ENCODE measurements around the gene CBARP. TPM values are rescaled to one million over a fixed set of nuclear protein-coding genes. Genes with fewer than 3 reads are reported as not detected.
"Not testable (repeated sequence)": the region's sequence is repeated elsewhere in the genome, so short reads cannot be mapped to it uniquely, and the experiment has no call there.

Gene CBARP
- total RNA-seq, 1 experiment from 2014 or later, result 28.4 TPM

- H3K27me3 Mint-ChIP-seq (ENCODE audit: low read depth), result no peaks in the 10 kb centered on the region
- H3K27me3 ChIP-seq (ENCODE audit: insufficient read depth, low read length), result no peaks in the 10 kb centered on the region
Observed at GRCh38 chr19:1247748-1248138, 9.9 kb upstream of the CBARP start.

GRCh38 chr19:1246265-1247087 lies 8.7 kb upstream of the CBARP start:
- DNase-seq; H4K5ac ChIP-seq (ENCODE audit: insufficient read length, low read depth, low read length); H3K79me2 ChIP-seq (ENCODE audit: insufficient read depth, low read length); H3K9me3 Mint-ChIP-seq; H3K4ac ChIP-seq (ENCODE audit: low read depth, low read length); H3K27me3 Mint-ChIP-seq (ENCODE audit: low read depth); H3K79me1 ChIP-seq (ENCODE audit: insufficient read depth, low read depth, low read length, poor library complexity, severe bottlenecking); H2BK12ac ChIP-seq (ENCODE audit: insufficient read length, low read depth, low read length); H3K27ac ChIP-seq (ENCODE audit: insufficient read length, low read depth, low read length); H3K9ac ChIP-seq (ENCODE audit: extremely low read depth, insufficient read length, low read length); H3K18ac ChIP-seq (ENCODE audit: insufficient read length, low read depth, low read length); H4K20me1 ChIP-seq (ENCODE audit: control insufficient read depth, insufficient read depth, insufficient read length); H3K9me3 ChIP-seq (ENCODE audit: control insufficient read depth, low read depth, low read length); H3K4me2 ChIP-seq (ENCODE audit: insufficient read depth, insufficient read length, low read length); H3T11ph ChIP-seq (ENCODE audit: low read length); H3K36me3 Mint-ChIP-seq (ENCODE audit: insufficient read depth in 1 of 3, low read depth in 3 of 3); H2BK5ac ChIP-seq (ENCODE audit: insufficient read length, low read length); H2BK20ac ChIP-seq (ENCODE audit: low read depth, low read length, poor library complexity, severe bottlenecking); H2AK5ac ChIP-seq (ENCODE audit: insufficient read length, low read length); H3K14ac ChIP-seq (ENCODE audit: insufficient read depth, low read length); H3K23ac ChIP-seq (ENCODE audit: insufficient read length, low read depth, low read length); H3K27me3 ChIP-seq (ENCODE audit: insufficient read depth, low read length); H3K23me2 ChIP-seq (ENCODE audit: insufficient read length, low read depth, low read length, poor library complexity, severe bottlenecking); H4K91ac ChIP-seq (ENCODE audit: insufficient read length, low read depth, low read length); H3K27ac Mint-ChIP-seq; H4K8ac ChIP-seq (replicated peaks; ENCODE audit: insufficient read length, low read depth, low read length); H3K4me1 ChIP-seq (ENCODE audit: insufficient read depth, low read length); H2BK15ac ChIP-seq (ENCODE audit: low read depth, low read length); H2AFZ ChIP-seq (ENCODE audit: low read length); H3K56ac ChIP-seq (ENCODE audit: insufficient read length, low read depth, low read length); H2BK120ac ChIP-seq (ENCODE audit: low read depth, low read length, poor library complexity, severe bottlenecking): not testable (repeated sequence)
- WGBS (ENCODE audit: extremely low coverage, insufficient read length, low lambda C conversion rate), result no CpG with 5 or more reads among the region's 27 CpGs
- H3K4me3 Mint-ChIP-seq, result peak overlapping the region in 1 of 2 experiments; percentile 48; a peak in 2 of 5 replicates
- peaks cover 3 to 15% of the 10 kb centered on the region in 2 experiments for H3K4me1 Mint-ChIP-seq

More at GRCh38 chr19:1247748-1248138, 9.9 kb upstream of the CBARP start:
- no peak overlapping the region for H3K27ac Mint-ChIP-seq
- Histone ChIP-seq H3T11ph (ENCODE audit: low read length) (no peak overlapping the region), H2BK5ac (ENCODE audit: insufficient read length, low read length) (no peak overlapping the region), H3K79me1 (ENCODE audit: insufficient read depth, low read depth, low read length, poor library complexity, severe bottlenecking) (no peaks in the 10 kb centered on the region), H3K23me2 (ENCODE audit: insufficient read length, low read depth, low read length, poor library complexity, severe bottlenecking) (peaks cover 12% of the 10 kb centered on the region), H2BK120ac (ENCODE audit: low read depth, low read length, poor library complexity, severe bottlenecking) (no peak overlapping the region), H2BK20ac (ENCODE audit: low read depth, low read length, poor library complexity, severe bottlenecking) (no peak overlapping the region), H3K9me3 (ENCODE audit: control insufficient read depth, low read depth, low read length) (no peaks in the 10 kb centered on the region), H3K79me2 (ENCODE audit: insufficient read depth, low read length) (peaks cover 11% of the 10 kb centered on the region; the same call in 1 of the 2 replicates), H2AK5ac (ENCODE audit: insufficient read length, low read length) (no peak overlapping the region), H4K91ac (ENCODE audit: insufficient read length, low read depth, low read length) (no peak overlapping the region), H3K4ac (ENCODE audit: low read depth, low read length) (no peak overlapping the region), H3K56ac (ENCODE audit: insufficient read length, low read depth, low read length) (no peak overlapping the region), H2BK12ac (ENCODE audit: insufficient read length, low read depth, low read length) (no peak overlapping the region), H4K20me1 (ENCODE audit: control insufficient read depth, insufficient read depth, insufficient read length) (no peaks in the 10 kb centered on the region), H2BK15ac (ENCODE audit: low read depth, low read length) (no peak overlapping the region; the same call in 1 of the 2 replicates), H3K27ac (ENCODE audit: insufficient read length, low read depth, low read length) (no peak overlapping the region), H3K9ac (ENCODE audit: extremely low read depth, insufficient read length, low read length) (no peak overlapping the region), H3K4me2 (ENCODE audit: insufficient read depth, insufficient read length, low read length) (peak overlapping the region; percentile 4), H3K4me1 (ENCODE audit: insufficient read depth, low read length) (no peaks in the 10 kb centered on the region; the same call in 1 of the 2 replicates), H2AFZ (ENCODE audit: low read length) (no peak overlapping the region), H4K5ac (ENCODE audit: insufficient read length, low read depth, low read length) (no peak overlapping the region), H3K23ac (ENCODE audit: insufficient read length, low read depth, low read length) (no peak overlapping the region), H3K18ac (ENCODE audit: insufficient read length, low read depth, low read length) (peak overlapping the region; percentile 48), H3K14ac (ENCODE audit: insufficient read depth, low read length) (no peak overlapping the region), H4K8ac (replicated peaks; ENCODE audit: insufficient read length, low read depth, low read length) (no peak overlapping the region)
- peaks cover 4 to 19% (median 8%) of the 10 kb centered on the region in 3 experiments; a peak in 6 of 7 replicates for H3K36me3 Mint-ChIP-seq (ENCODE audit: insufficient read depth in 1 of 3, low read depth in 3 of 3)
- TF ChIP-seq CTCF (conservative IDR thresholded peaks at IDR 0.05), result no peak
- no CpG with 5 or more reads among the region's 8 CpGs for WGBS (ENCODE audit: extremely low coverage, insufficient read length, low lambda C conversion rate)
- peaks cover 2 to 18% of the 10 kb centered on the region in 2 experiments for H3K4me1 Mint-ChIP-seq
- no peaks in the 10 kb centered on the region for H3K9me3 Mint-ChIP-seq
- DNase-seq, result no peak
- H3K4me3 Mint-ChIP-seq, result peak overlapping the region; percentile 45 to 59; a peak in 3 of 5 replicates

All from H9 (cell line).